ENCODE results near the gene RECQL5.

DNA sequence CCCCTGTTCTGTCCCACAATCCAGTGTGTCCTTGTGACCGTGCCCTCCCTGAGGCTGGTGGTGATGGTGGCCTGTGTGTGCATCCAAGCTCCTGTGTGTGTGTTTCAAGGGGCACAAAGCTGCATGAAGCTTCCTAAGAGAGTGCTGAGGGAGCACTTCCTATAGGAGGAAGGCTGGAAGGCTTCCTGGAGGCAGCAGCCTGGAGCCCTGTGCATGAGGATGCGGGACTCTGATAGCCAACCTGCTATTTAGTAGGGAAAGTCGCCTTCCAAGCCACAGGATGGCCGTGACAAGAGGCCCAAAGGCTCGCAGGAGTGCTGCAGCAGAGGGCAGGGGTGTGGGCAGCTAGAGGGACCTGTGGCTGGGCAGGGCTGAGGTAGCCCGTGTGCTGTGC, 71.0 kb downstream of the RECQL5 start:
- TF ChIP-seq, protein P1, sequence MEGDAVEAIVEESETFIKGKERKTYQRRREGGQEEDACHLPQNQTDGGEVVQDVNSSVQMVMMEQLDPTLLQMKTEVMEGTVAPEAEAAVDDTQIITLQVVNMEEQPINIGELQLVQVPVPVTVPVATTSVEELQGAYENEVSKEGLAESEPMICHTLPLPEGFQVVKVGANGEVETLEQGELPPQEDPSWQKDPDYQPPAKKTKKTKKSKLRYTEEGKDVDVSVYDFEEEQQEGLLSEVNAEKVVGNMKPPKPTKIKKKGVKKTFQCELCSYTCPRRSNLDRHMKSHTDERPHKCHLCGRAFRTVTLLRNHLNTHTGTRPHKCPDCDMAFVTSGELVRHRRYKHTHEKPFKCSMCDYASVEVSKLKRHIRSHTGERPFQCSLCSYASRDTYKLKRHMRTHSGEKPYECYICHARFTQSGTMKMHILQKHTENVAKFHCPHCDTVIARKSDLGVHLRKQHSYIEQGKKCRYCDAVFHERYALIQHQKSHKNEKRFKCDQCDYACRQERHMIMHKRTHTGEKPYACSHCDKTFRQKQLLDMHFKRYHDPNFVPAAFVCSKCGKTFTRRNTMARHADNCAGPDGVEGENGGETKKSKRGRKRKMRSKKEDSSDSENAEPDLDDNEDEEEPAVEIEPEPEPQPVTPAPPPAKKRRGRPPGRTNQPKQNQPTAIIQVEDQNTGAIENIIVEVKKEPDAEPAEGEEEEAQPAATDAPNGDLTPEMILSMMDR (conservative IDR thresholded peaks at IDR 0.05; ENCODE audit: low read length) = no peak
- no peak for TF ChIP-seq EZH2phosphoT487 (IDR thresholded peaks at IDR 0.05; ENCODE audit: borderline replicate concordance, low read depth, low read length)
